Panc1 (cell line): ENCODE measurements around the gene CNTN3. TPM values are rescaled to one million over a fixed set of nuclear protein-coding genes. Genes with fewer than 3 reads are reported as not detected.

Source experiments
- ATAC-seq: fragments of 200-7000 bp; cut with Tn5 transposase; 2 replicates; pipeline ENCODE4 v1.9.1; 2020; ENCODE audit warnings: mild to moderate bottlenecking, moderate library complexity
- BruUV-seq: library from RNA; stranded (reverse); fragments of 400-500 nt; replicated peaks from 2 replicates; lab custom pipeline; 2021; lab: Mats Ljungman, UMichigan
- CTCF ChIA-PET: fragments of 300-600 bp; sonication (Branson Sonifier 250); formaldehyde crosslinking; loops from one replicate; lab custom pipeline; 2022; ENCODE audit warnings: antibody characterized with exemption; lab: Charles Lee
- POLR2A ChIA-PET: fragments of 300-600 bp; sonication (Branson Sonifier 250); formaldehyde crosslinking; loops from one replicate; lab custom pipeline; 2022; ENCODE audit warnings: antibody characterized with exemption; lab: Charles Lee
- DNase-seq: peaks from one replicate; pipeline ENCODE4 v3.0.0-alpha.2; 2010; ENCODE audit warnings: low read depth, low spot score
- H3K27ac ChIP-seq: 2 replicates; pipeline ENCODE4 v1.5.1; 2011; ENCODE audit warnings: mild to moderate bottlenecking, low read length, inconsistent platforms
- H3K27me3 ChIP-seq: fragments of 200-500 bp; sonication (Bioruptor generic); 2 replicates; pipeline ENCODE4 v1.6.0; 2014; ENCODE audit warnings: low read length, inconsistent platforms; ENCODE audit not compliant: control insufficient read depth, insufficient read depth
- H3K36me3 ChIP-seq: fragments of 200-500 bp; sonication (Bioruptor generic); 2 replicates; pipeline ENCODE4 v1.5.1; 2014; ENCODE audit warnings: inconsistent platforms, mild to moderate bottlenecking, low read length, moderate library complexity; ENCODE audit not compliant: control insufficient read depth, insufficient read depth
- H3K4me1 ChIP-seq: 2 replicates; pipeline ENCODE4 v1.5.1; 2011; ENCODE audit warnings: inconsistent platforms, mild to moderate bottlenecking, low read length, moderate library complexity; ENCODE audit not compliant: control insufficient read depth, insufficient read depth
- H3K4me3 ChIP-seq, 2 experiments: 2 replicates each; pipeline ENCODE4 v1.5.1; 2011 to 2012; ENCODE audit warnings: low read depth in 2 of 2, low read length in 2 of 2, mild to moderate bottlenecking in 2 of 2, inconsistent platforms in 1 of 2, moderate library complexity in 1 of 2
- H3K9me3 ChIP-seq: fragments of 200-500 bp; sonication (Bioruptor generic); 2 replicates; pipeline ENCODE4 v1.5.1; 2014; ENCODE audit warnings: low read depth, mild to moderate bottlenecking, inconsistent platforms, low read length, moderate library complexity; ENCODE audit not compliant: control insufficient read depth, insufficient read depth
- CTCF ChIP-seq: fragments of 450-650 bp; IDR thresholded peaks from 2 replicates; pipeline ENCODE4 v1.5.1; 2017; ENCODE audit warnings: mild to moderate bottlenecking
- POLR2AphosphoS5 ChIP-seq: IDR thresholded peaks from 2 replicates; pipeline ENCODE4 v1.6.1; 2012; ENCODE audit warnings: mild to moderate bottlenecking, low read depth, low read length, moderate library complexity
- REST ChIP-seq, 2 experiments: IDR thresholded peaks; 2 replicates each; pipeline ENCODE4 v1.6.1; 2011 to 2012; ENCODE audit warnings: low read depth in 2 of 2, control low read depth in 1 of 2, low read length in 1 of 2, mild to moderate bottlenecking in 1 of 2, moderate library complexity in 1 of 2; ENCODE audit not compliant: insufficient read depth in 1 of 2
- SIN3A ChIP-seq: IDR thresholded peaks from 2 replicates; pipeline ENCODE4 v1.6.1; 2012; ENCODE audit warnings: low read depth, mild to moderate bottlenecking, low read length, moderate library complexity, borderline replicate concordance; ENCODE audit not compliant: insufficient read depth
- TCF7L2 ChIP-seq: IDR thresholded peaks from 2 replicates; pipeline ENCODE4 v1.6.1; 2011; ENCODE audit warnings: mild to moderate bottlenecking, low read depth, low read length, inconsistent platforms
- in situ Hi-C: cut with HindIII; loops from 2 replicates; pipeline ENCODE4 v1.10.0; 2016; ENCODE audit warnings: low sequenced_read_pairs, low pct_unique_long_range_greater_than_20kb
- intact Hi-C: fragments of 100-400 bp; cut with micrococcal nuclease; formaldehyde crosslinking; loops from one replicate; pipeline ENCODE4 v1.10.0; 2022; ENCODE audit not compliant: unreplicated experiment
- total RNA-seq: library from RNA; stranded (reverse); gene quantifications from one replicate; pipeline ENCODE4 v1.2.1, GENCODE V29; 2021; ENCODE audit not compliant: unreplicated experiment

The CNTN3 gene
- total RNA-seq, 1 experiment from 2014 or later = not detected

GRCh38 chr3:74661672-74662071 lies 47.2 kb upstream of the CNTN3 start:
- CTCF ChIA-PET = no interaction called here
- intact Hi-C loops = no loop called here
- BruUV-seq = no TSS peak
- no peak for ATAC-seq
- no peaks in the 10 kb centered on the region for H3K27me3 ChIP-seq
- no peaks in the 10 kb centered on the region for H3K4me1 ChIP-seq
- H3K9me3 ChIP-seq = no peaks in the 10 kb centered on the region
- no peak for DNase-seq
- in situ Hi-C loops = no loop called here
- no peak for TF ChIP-seq REST (IDR thresholded peaks at IDR 0.05; ENCODE audit: insufficient read depth in 1 of 2, low read depth in 2 of 2, low read length in 1 of 2)
- TF ChIP-seq SIN3A = no peak
- no peak for TF ChIP-seq TCF7L2
- TF ChIP-seq CTCF = no peak
- no peaks in the 10 kb centered on the region for H3K36me3 ChIP-seq
- H3K27ac ChIP-seq = no peak overlapping the region
- H3K4me3 ChIP-seq = no peak overlapping the region
- POLR2A ChIA-PET = no interaction called here

- CTCF ChIA-PET = no interaction called here
- no peaks in the 10 kb centered on the region for H3K36me3 ChIP-seq
Measured at GRCh38 chr3:74651885-74652284, 37.4 kb upstream of the CNTN3 start.

GRCh38 chr3:74651292-74651691 lies 36.8 kb upstream of the CNTN3 start:
- no peak for TF ChIP-seq REST (IDR thresholded peaks at IDR 0.05; ENCODE audit: insufficient read depth in 1 of 2, low read depth in 2 of 2, low read length in 1 of 2)
- no peak for TF ChIP-seq SIN3A
- no peak for TF ChIP-seq CTCF
- TF ChIP-seq TCF7L2 = no peak
- TF ChIP-seq POLR2AphosphoS5 = no peak
- ChIA-PET CTCF (no interaction called here), POLR2A (no interaction called here)
- Histone ChIP-seq H3K4me3 (no peak overlapping the region), H3K27ac (no peak overlapping the region), H3K27me3 (no peaks in the 10 kb centered on the region), H3K4me1 (no peaks in the 10 kb centered on the region), H3K9me3 (no peaks in the 10 kb centered on the region), H3K36me3 (no peaks in the 10 kb centered on the region)
- no TSS peak for BruUV-seq
- ATAC-seq = no peak
- intact Hi-C loops (no loop called here), in situ Hi-C loops (no loop called here)
- no peak for DNase-seq

More at GRCh38 chr3:74651885-74652284, 37.4 kb upstream of the CNTN3 start:
- no peak for ATAC-seq
- in situ Hi-C loops = no loop called here
- no peak for TF ChIP-seq POLR2AphosphoS5
- Histone ChIP-seq H3K9me3 (no peaks in the 10 kb centered on the region), H3K4me3 (no peak overlapping the region), H3K27me3 (no peaks in the 10 kb centered on the region), H3K4me1 (no peaks in the 10 kb centered on the region), H3K27ac (no peak overlapping the region)
- no TSS peak for BruUV-seq
- DNase-seq = no peak
- POLR2A ChIA-PET = no interaction called here
- intact Hi-C loops = no loop called here
